Right renal cortex interstitium (tissue), 3 donors: Measurements from ENCODE around the gene LIPK. TPM values are rescaled to one million over a fixed set of nuclear protein-coding genes. Genes with fewer than 3 reads are reported as not detected.
A peak's percentile ranks its signal among the peaks of the same experiment; 100 is the strongest.
"Not testable (repeated sequence)": the region's sequence is repeated elsewhere in the genome, so short reads cannot be mapped to it uniquely, and the experiment has no call there.

Experiments used
- DNase-seq, 3 donors: peaks; one replicate each; pipeline ENCODE4 v3.0.0-alpha.2; 2013; ENCODE audit warnings: low read depth in 3 of 3, low spot score in 2 of 3
- polyA plus RNA-seq, 3 donors: library from polyadenylated mRNA; unstranded; fragments of 120-200 nt; gene quantifications; one replicate each; pipeline ENCODE4 v1.2.1, GENCODE V29; 2013; ENCODE audit not compliant: insufficient read length in 3 of 3

Gene LIPK
- polyA plus RNA-seq, 3 donors: not detected

DNA sequence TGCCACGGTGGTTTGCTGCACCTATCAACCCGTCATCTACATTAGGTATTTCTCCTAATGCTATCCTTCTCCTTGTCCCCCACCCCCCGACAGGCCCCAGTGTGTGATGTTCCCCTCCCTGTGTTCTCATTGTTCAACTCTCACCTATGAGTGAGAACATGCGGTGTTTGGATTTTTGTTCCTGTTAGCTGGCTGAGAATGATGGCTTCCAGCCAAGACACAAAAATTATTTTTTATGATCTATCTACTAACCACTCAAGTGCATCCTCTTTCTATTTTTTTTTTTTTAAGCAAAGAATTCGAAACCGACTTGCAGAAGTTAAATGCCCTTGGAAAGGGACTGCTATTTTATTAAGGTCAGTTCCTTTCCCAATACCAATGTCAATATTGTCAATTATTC lies 3.3 kb downstream of the LIPK start:
- not testable (repeated sequence) for DNase-seq

DNA sequence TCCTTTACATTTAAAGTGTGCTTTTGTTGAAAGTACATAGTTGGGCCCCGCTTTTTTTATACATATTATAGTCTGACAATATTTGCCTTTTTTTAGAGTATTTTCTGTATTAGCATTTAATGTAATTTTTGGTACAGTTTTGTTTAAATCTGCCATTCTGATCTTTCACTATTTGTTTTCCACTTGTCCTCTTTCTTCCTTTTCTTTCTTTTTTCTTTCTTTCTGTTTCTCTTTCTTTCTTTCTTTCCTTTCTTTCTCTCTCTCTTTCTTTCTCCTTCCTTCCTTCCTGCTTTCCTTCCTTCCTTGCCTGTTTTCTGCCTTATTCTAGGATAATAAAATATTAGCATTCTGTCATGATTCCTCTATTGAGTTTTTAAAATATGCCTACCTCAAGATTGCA lies 9.5 kb downstream of the LIPK start:
- no peak for DNase-seq

DNA sequence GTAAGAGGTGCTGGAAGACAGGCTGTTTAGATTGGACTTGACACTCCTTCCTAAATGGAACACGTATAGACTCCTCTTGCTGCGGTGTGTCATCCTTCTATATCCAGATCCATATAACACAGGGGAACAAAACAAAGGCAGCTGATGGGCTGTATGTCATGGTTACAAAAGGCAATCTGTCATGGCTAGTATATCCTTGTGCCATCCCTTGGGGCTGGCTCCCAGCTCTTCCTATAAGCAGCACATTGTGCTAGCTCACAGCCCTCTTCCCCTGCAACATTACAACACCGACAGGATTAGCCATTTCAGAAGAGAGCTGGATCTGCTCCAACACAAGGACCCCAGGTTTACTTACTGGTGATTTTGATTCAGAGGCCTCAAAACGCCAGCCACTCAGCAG lies 15.3 kb downstream of the LIPK start:
- no peak for DNase-seq

GRCh38 chr10:88725798-88726197 lies 19.7 kb downstream of the LIPK start:
- no peak for DNase-seq

- no peak for DNase-seq
Observed at GRCh38 chr10:88728107-88728763, 22.2 kb downstream of the LIPK start.

- no peak for DNase-seq
Observed at GRCh38 chr10:88730864-88731263, 24.8 kb downstream of the LIPK start.

DNA sequence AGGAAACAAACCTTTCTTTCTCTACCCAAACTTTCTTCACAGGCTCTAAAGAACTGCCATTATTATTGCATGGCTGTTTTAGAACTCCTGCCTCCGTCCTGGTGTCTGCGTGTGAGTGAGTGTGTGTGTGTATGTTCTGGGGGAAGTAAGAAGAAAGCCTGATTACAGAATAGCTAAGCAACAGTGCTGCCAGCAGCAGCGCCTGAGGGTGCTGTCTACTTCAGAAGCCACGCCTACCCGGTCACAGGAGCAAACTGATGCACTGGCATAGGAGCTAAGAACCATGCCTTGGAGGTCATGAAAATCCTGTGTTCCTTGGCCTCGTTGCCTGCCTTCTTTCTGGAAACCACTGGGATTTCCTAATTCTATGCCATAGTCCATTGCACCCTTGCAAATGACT lies 25.2 kb downstream of the LIPK start:
- DNase-seq: no peak

- no peak for DNase-seq
Observed at GRCh38 chr10:88733215-88733614, 27.2 kb downstream of the LIPK start.

DNA sequence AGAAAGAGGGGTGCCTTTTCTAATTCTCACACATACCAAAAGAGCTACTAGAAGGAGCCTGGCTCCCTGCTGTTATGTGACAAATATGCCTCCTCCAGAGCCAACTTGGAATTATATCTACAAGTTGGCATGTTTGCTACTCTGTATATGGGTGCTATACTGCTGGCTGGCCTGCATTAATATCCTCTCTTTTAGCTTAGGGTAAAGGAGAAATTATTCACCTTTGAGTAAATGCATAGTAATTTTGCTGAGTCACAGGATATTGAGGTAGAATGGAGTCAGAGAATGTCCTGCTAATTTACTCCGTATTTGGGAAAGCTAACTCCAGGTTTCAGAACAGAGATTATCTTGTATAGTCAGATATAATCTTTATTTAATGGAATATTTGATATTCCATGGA lies 29.6 kb downstream of the LIPK start:
- DNase-seq: no peak

DNA sequence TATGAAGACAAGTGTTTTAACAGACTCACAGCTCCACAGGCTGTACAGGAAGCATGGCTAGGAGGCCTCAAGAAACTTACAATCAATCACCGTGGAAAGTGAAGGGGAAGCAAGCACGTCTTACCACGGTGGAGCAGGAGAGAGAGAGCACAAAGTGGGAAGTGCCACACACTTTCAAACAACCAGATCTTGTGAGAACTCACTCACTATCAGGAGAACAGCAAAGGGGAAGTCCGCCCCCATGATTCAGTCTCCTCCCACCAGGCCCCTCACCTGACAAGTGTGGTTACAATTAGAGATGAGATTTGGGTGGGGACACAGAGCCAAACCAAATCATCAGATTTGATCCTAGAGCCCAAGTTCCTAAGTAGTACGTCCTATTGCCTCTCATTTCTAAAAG lies 35.9 kb downstream of the LIPK start:
- not testable (repeated sequence) for DNase-seq

DNA sequence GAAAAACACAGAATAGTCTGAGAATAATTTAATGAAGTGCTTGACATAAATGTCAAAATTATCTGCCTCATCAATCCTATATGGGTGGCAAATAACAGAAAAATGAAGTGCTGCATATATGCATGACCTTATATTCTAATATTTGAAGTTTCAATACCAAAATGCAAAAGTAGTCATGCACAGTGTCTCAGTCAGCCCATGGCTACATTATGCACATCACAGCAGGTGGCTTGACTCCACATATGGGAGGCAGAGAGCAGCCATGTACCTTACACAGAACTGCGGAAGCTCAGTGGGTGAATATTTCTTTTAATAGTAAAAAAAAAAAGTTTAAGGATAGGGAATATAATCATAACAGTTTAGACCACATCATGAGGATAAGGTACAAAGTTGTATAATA lies 36.4 kb downstream of the LIPK start:
- no peak for DNase-seq

GRCh38 chr10:88744002-88744401 lies 38.0 kb downstream of the LIPK start:
- DNase-seq: no peak

DNA sequence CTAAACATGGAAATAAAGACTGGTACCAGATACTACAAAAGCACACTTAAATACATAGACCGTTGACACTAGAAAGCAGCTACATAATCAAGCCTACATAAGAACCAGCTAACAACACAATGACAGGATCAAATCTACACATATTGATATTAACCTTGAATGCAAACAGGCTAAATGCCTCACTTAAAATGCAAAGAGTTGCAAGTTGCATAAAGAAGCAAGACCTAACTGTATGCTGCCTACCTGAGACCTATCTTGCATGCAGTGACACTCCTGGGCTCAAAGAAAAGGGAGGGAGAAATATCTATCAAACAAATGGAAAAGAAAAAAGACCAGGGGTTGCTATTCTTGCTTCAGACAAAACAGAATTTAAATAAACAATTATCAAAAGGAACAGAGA lies 39.6 kb downstream of the LIPK start:
- no peak for DNase-seq

GRCh38 chr10:88754287-88754686 lies 48.2 kb downstream of the LIPK start:
- DNase-seq: no peak

GRCh38 chr10:88755753-88756152 lies 49.7 kb downstream of the LIPK start:
- DNase-seq: no peak

GRCh38 chr10:88756660-88757059 lies 50.6 kb downstream of the LIPK start:
- no peak for DNase-seq

DNA sequence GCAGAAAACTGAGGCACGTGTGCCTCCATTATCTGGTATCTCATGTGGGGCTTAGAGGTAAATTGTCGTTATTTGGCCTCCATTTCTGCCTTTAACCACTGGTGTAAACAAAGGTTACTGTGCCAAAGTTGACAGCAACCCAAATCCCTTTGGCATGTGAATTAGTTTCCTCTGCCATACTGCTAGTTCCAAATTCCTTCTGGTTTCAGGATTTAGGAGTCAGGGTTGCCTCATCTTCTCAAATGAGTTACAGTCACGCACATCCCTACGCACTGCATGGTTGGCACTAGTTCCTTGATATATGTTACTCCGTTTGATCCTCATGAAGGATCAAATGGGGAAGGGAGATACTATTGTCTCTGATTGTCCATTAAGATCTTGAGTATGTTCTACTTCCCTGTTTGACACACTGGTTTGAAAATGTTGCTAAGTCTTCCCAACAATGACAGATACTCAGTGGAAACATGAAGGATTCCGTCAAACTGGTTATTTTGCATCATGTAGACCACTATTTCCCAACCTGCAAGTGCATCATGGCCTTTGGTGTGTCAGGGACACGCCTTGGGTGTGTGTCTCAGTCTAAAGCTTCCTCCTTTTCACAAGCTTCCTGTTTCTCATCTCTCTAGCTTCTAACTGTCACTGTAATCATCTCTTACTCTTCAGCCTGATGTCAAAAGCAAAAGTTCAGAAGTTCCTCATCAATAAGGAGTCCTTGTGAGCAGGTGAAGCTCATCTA lies 53.5 kb downstream of the LIPK start, which contains the start of gene LIPN:
LIPN (plus strand) TSS at position 655 of the 736 bp plus-strand sequence. CDS start 1,386 bp downstream, outside the sequence.
- no peak for DNase-seq

DNA sequence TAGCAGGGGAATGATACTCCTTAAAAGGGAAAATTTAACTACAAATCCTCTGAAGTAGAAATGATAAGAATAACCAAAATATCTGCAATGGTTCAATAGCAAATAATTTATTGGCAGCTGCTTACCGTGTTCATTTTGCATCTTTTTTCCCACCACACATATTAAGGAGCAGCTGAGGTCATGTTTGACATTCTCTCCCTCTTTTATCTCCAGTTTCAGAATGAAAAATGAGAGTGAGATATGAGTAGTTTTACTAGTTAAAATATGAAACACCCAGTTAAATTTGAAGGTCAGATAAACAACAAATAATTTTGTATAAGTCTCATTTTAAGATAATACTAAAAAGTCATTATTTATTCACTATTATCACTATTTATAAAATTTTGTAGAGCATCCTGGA lies 56.9 kb downstream of the LIPK start:
- no peak for DNase-seq

DNA sequence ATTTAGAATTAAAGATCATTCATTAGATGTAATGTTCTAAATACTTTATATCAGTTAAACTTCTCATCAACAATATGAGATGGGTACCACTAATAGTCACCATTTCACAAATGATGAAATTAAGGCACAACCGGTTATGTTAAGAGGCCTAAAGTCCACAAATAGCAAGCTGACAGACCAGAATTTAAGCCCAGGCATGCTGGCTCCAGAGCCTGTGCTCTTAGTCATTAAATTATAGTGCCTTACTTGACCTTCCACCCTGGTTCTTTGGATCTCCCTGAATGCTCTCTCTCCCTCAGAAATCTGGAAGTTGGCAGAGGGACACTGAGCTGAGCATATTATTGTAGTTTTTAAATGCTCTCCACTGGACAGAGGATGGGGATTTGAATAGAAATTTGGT lies 57.4 kb downstream of the LIPK start:
- DNase-seq: peak in 1 of 3 donors; percentile 6

DNA sequence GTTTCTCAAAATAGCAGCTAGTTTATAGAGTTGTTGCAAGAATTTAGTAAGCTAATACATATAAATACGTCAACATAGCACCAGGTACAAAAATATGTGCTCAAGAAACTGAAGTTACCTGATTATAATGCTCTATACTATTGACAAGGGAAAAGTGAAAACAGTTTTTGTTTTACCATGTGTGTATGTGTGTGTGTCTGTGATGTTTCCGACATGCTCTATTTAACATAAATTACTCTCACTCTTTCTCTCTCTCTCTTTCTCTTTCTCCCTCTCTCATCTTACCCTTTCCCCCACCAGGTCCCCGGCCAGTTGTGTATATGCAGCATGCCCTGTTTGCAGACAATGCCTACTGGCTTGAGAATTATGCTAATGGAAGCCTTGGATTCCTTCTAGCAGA lies 58.1 kb downstream of the LIPK start:
- no peak for DNase-seq

DNA sequence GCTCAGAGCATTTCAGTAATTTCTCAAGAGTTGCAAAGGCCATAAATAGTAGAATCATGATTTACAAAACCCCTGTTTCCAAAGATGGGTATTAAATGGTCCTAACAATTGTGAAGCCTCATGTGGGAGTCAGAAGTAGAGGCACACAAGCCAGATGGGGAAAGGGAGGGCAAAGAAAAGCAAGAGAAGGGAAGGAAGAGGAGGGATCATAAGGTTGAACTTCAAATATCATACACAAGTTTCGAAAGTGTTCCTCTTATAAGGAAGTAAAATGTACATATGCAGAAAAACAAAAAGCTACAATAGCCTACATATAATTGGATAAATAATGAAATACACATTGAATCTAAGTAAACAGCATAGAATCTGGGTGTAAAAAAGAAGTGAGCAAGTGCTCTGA lies 59.8 kb downstream of the LIPK start:
- DNase-seq: no peak

DNA sequence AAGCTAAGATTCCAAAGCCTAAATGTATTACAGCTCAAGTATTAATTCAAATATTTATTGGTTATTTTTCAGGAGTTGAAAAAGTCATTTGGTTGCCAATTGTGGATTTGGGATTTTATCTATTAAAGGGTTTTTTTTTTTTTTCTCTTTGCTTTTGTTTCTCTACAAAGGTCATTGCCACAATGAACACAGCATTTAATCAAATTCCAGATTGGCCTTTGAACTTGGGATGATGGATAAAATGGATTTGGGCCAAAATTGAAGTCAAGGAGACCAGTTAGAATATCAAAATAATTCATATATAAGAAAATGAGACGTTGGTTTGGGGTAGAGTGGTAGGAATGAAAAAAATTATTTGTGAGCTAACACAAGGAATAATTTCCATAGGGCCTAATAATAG lies 63.3 kb downstream of the LIPK start:
- DNase-seq: no peak
